HCEC 1CT (cell line): ENCODE results near the gene CFAP58.

Source experiments
- DNase-seq: peaks from one replicate; pipeline ENCODE4 v3.0.0-alpha.2; 2017

The CFAP58 gene

GRCh38 chr10:104487794-104488438, 134.3 kb downstream of the CFAP58 start:
- DNase-seq = no peak

GRCh38 chr10:104488439-104488832, 134.8 kb downstream of the CFAP58 start:
- no peak for DNase-seq

DNA sequence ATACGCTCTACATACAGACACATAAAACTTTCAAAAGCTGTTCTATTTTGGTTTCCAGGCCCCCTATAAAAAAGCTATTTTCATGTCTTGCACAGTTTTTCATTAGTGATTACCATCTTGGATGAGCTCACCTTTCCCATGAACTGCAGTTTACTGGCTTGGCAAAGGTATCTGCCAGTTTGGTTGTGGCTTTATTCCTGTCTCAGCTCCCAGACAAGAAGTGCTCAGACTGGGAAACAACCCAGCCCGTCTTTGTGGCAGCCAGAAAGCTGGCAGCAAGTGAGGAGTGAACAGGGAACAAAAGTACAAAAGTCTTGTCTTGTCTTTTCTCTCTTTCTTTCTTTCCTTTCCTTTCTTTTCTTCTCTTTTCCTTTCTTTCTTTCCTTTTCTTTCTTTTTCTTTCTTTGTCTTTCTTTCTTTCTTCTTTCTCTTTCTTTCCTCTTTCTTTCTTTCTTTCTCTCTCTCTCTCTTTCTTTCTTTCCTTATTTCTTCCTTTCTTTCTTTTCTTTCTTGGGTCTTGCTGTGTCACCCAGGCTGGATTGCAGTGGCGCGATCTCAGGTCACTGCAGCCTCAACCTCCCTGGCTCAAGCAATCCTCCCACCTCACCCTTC, 138.8 kb downstream of the CFAP58 start:
- DNase-seq = no peak

- no peak for DNase-seq
Observed at GRCh38 chr10:104498347-104499081, 144.9 kb downstream of the CFAP58 start.

- no peak for DNase-seq
Observed at GRCh38 chr10:104501449-104501848, 147.8 kb downstream of the CFAP58 start.

DNA sequence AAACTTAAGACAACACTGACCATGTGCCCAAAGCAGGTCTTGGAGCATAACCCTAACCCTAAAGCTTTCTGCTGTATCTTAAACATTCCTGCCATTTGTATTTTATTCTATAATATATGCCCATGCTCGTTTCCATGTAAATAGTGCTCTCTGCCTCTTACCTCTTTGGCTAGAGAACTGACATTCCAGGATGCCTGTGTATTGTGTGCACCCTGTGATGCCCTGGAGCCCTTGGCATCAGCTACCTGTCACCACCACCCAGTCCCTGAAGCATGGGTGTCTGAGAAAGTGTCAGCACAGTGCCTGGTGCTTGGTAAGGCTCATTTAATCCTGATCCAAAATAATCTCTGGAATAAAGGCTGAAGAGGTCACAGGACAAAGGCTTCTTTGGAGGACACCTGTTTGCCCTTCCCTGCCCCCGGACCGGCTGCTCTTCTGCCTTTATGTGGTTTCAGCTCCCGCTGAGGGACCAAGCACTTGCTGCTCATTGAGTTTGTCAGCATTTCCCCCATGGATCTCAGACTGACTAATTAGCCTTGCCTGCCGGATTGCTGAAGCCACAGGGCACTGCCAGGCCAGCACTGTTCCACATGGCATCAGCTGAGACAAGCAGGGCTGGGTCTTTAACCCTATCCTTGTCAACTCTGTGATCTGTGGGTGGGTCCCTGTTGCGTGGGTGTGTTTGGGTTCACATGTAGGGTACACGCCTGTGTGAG, 148.4 kb downstream of the CFAP58 start:
- no peak for DNase-seq

DNA sequence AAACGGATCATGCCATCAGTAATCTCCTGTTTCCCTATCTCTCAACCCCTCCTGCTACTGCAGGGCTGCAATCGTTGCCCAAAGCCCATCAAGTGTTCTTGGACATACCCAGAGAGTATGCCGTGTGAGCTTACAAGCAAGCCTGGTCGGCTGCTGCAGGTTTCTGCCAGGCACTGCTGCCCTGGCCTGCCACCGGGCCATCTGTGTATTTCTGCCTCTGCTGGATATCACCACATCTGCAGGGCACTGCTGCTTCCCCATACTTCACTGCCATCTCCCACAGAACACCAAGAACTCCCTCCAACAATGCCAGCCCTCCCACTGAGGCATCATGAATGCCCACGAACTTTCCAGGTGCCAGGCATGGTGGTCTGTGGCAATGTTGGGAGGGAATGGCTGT, 149.3 kb downstream of the CFAP58 start:
- DNase-seq = no peak
